Activated naive CD8-positive, alpha-beta T cell treated with anti-CD3 and anti-CD28 coated beads, Interleukin-2, amount 10 ng/mL, durations not matched to agents 7 days and 5 days (primary cell): ENCODE measurements around the gene ARFRP1. TPM values are rescaled to one million over a fixed set of nuclear protein-coding genes. Genes with fewer than 3 reads are reported as not detected.

ENCODE experiments used
- ATAC-seq: fragments of 150-1000 bp; cut with Tn5 transposase; one replicate; pipeline ENCODE4 v1.10.0; 2021; ENCODE audit warnings: low read depth, moderate library complexity
- POLR2A ChIA-PET: fragments of 350-600 bp; sonication (Branson Sonifier 250); formaldehyde crosslinking; loops from one replicate; lab custom pipeline; 2021; ENCODE audit warnings: antibody characterized with exemption; lab: Charles Lee
- DNase-seq: peaks from one replicate; pipeline ENCODE4 v3.0.0; 2021
- H3K27ac Mint-ChIP-seq: one replicate; pipeline ENCODE4 v1.8.0; 2022; ENCODE audit warnings: mild to moderate bottlenecking, mixed read lengths
- H3K27me3 Mint-ChIP-seq: one replicate; pipeline ENCODE4 v1.8.0; 2022; ENCODE audit warnings: mild to moderate bottlenecking, moderate library complexity, mixed read lengths
- H3K36me3 Mint-ChIP-seq: one replicate; pipeline ENCODE4 v1.8.0; 2021; ENCODE audit warnings: mild to moderate bottlenecking, mixed read lengths
- H3K4me1 Mint-ChIP-seq: one replicate; pipeline ENCODE4 v1.8.0; 2021; ENCODE audit warnings: mixed read lengths
- H3K4me3 Mint-ChIP-seq: one replicate; pipeline ENCODE4 v1.8.0; 2022; ENCODE audit warnings: mild to moderate bottlenecking, moderate library complexity, mixed read lengths
- H3K9me3 Mint-ChIP-seq: one replicate; pipeline ENCODE4 v1.8.0; 2021; ENCODE audit warnings: mixed read lengths
- total RNA-seq, 2 experiments: library from RNA; stranded (reverse); gene quantifications; one replicate each; pipeline ENCODE4 v1.2.3, GENCODE V29; 2021

The ARFRP1 gene
- total RNA-seq, 2 experiments from 2014 or later = 68.8 to 73.1 TPM

GRCh38 chr20:63748070-63748933, 40.5 kb upstream of the ARFRP1 start:
- Mint-ChIP-seq H3K4me1 (peaks cover 14% of the 10 kb centered on the region), H3K27me3 (no peaks in the 10 kb centered on the region), H3K4me3 (no peak overlapping the region), H3K36me3 (peaks cover 4% of the 10 kb centered on the region), H3K9me3 (no peaks in the 10 kb centered on the region), H3K27ac (peak overlapping the region; percentile 58)
- ATAC-seq = no peak
- POLR2A ChIA-PET = interaction anchor here (0.9 to 4.2 kb wide), 2 partner anchors 7 to 12 kb away, joined by 3 to 31 read pairs; partner anchors contain the start of gene LIME1
- no peak for DNase-seq

- peaks cover 14% of the 10 kb centered on the region for H3K4me1 Mint-ChIP-seq
- no peaks in the 10 kb centered on the region for H3K9me3 Mint-ChIP-seq
- no peak for ATAC-seq
- POLR2A ChIA-PET = no interaction called here
- H3K27ac Mint-ChIP-seq = no peak overlapping the region
- H3K27me3 Mint-ChIP-seq = no peaks in the 10 kb centered on the region
- H3K36me3 Mint-ChIP-seq = peaks cover 4% of the 10 kb centered on the region
- DNase-seq = no peak
- no peak overlapping the region for H3K4me3 Mint-ChIP-seq
Measured at GRCh38 chr20:63747622-63748069, 39.9 kb upstream of the ARFRP1 start.

- ATAC-seq (no peak), DNase-seq (no peak)
- Mint-ChIP-seq H3K4me3 (no peak overlapping the region), H3K36me3 (peaks cover 4% of the 10 kb centered on the region), H3K9me3 (no peaks in the 10 kb centered on the region), H3K27ac (no peak overlapping the region), H3K4me1 (peaks cover 14% of the 10 kb centered on the region), H3K27me3 (no peaks in the 10 kb centered on the region)
- POLR2A ChIA-PET = no interaction called here
Measured at GRCh38 chr20:63746751-63747315, 39.1 kb upstream of the ARFRP1 start.

GRCh38 chr20:63745961-63746731, 38.4 kb upstream of the ARFRP1 start:
- ATAC-seq (no peak), DNase-seq (no peak)
- Mint-ChIP-seq H3K27me3 (no peaks in the 10 kb centered on the region), H3K27ac (peak overlapping the region; percentile 54), H3K4me1 (peaks cover 12% of the 10 kb centered on the region), H3K36me3 (peaks cover 4% of the 10 kb centered on the region), H3K9me3 (no peaks in the 10 kb centered on the region), H3K4me3 (no peak overlapping the region)
- POLR2A ChIA-PET = interaction anchor here (1.2 to 1.4 kb wide), 2 partner anchors 10 to 38 kb away, joined by 3 to 4 read pairs; partner anchors contain the start of genes ARFRP1, LIME1 and ZGPAT

- ATAC-seq (no peak), DNase-seq (no peak)
- no peaks in the 10 kb centered on the region for H3K9me3 Mint-ChIP-seq
- peak overlapping the region; percentile 54 for H3K27ac Mint-ChIP-seq
- H3K36me3 Mint-ChIP-seq = peaks cover 4% of the 10 kb centered on the region
- no peaks in the 10 kb centered on the region for H3K27me3 Mint-ChIP-seq
- POLR2A ChIA-PET = interaction anchor here (1.2 to 1.4 kb wide), 2 partner anchors 9 to 38 kb away, joined by 3 to 4 read pairs; partner anchors contain the start of genes ARFRP1, LIME1 and ZGPAT
- H3K4me3 Mint-ChIP-seq = no peak overlapping the region
- H3K4me1 Mint-ChIP-seq = peaks cover 5% of the 10 kb centered on the region
Measured at GRCh38 chr20:63745424-63745805, 37.6 kb upstream of the ARFRP1 start.

- peaks cover 4% of the 10 kb centered on the region for H3K4me1 Mint-ChIP-seq
- POLR2A ChIA-PET = interaction anchor here (1.2 to 1.4 kb wide), 2 partner anchors 9 to 37 kb away, joined by 3 to 4 read pairs; partner anchors contain the start of genes ARFRP1, LIME1 and ZGPAT
- H3K27ac Mint-ChIP-seq = peak overlapping the region; percentile 48
- peaks cover 4% of the 10 kb centered on the region for H3K36me3 Mint-ChIP-seq
- ATAC-seq = no peak
- DNase-seq = no peak
- no peaks in the 10 kb centered on the region for H3K27me3 Mint-ChIP-seq
- H3K4me3 Mint-ChIP-seq = no peak overlapping the region
- no peaks in the 10 kb centered on the region for H3K9me3 Mint-ChIP-seq
Measured at GRCh38 chr20:63744574-63745423, 37.0 kb upstream of the ARFRP1 start.

- POLR2A ChIA-PET = no interaction called here
- Mint-ChIP-seq H3K27me3 (no peaks in the 10 kb centered on the region), H3K9me3 (no peaks in the 10 kb centered on the region), H3K4me1 (peaks cover 1% of the 10 kb centered on the region), H3K36me3 (peaks cover 4% of the 10 kb centered on the region), H3K27ac (no peak overlapping the region), H3K4me3 (no peak overlapping the region)
- ATAC-seq (no peak), DNase-seq (no peak)
Measured at GRCh38 chr20:63744158-63744557, 36.4 kb upstream of the ARFRP1 start.

- Mint-ChIP-seq H3K9me3 (no peaks in the 10 kb centered on the region), H3K27ac (no peak overlapping the region), H3K4me3 (no peak overlapping the region), H3K27me3 (no peaks in the 10 kb centered on the region), H3K4me1 (peaks cover 1% of the 10 kb centered on the region), H3K36me3 (peaks cover 4% of the 10 kb centered on the region)
- POLR2A ChIA-PET = interaction anchor here (1.0 to 1.2 kb wide), 2 partner anchors 8 to 121 kb away, joined by 3 read pairs; partner anchors contain the start of gene TPD52L2
- DNase-seq (no peak), ATAC-seq (no peak)
Measured at GRCh38 chr20:63743210-63743970, 35.6 kb upstream of the ARFRP1 start.

- no peaks in the 10 kb centered on the region for H3K27me3 Mint-ChIP-seq
- POLR2A ChIA-PET = interaction anchor here (1.0 to 2.6 kb wide), 4 partner anchors 8 to 122 kb away, joined by 3 to 31 read pairs (median 12); partner anchors contain the start of genes ARFRP1, TPD52L2 and ZGPAT
- peaks cover 4% of the 10 kb centered on the region for H3K36me3 Mint-ChIP-seq
- no peaks in the 10 kb centered on the region for H3K9me3 Mint-ChIP-seq
- ATAC-seq (no peak), DNase-seq (no peak)
- no peak overlapping the region for H3K4me3 Mint-ChIP-seq
- no peak overlapping the region for H3K27ac Mint-ChIP-seq
- H3K4me1 Mint-ChIP-seq = peaks cover 1% of the 10 kb centered on the region
Measured at GRCh38 chr20:63742381-63743024, 34.7 kb upstream of the ARFRP1 start.

- Mint-ChIP-seq H3K4me1 (peaks cover 1% of the 10 kb centered on the region), H3K9me3 (no peaks in the 10 kb centered on the region), H3K27me3 (no peaks in the 10 kb centered on the region), H3K27ac (no peak overlapping the region), H3K4me3 (peak overlapping the region; percentile 70), H3K36me3 (peaks cover 4% of the 10 kb centered on the region)
- no peak for ATAC-seq
- no peak for DNase-seq
- POLR2A ChIA-PET = interaction anchor here (1.4 to 2.6 kb wide), 4 partner anchors 9 to 123 kb away, joined by 3 to 31 read pairs (median 12); partner anchors contain the start of genes ARFRP1, TPD52L2 and ZGPAT
Measured at GRCh38 chr20:63741676-63742380, 34.1 kb upstream of the ARFRP1 start.

- peaks cover 4% of the 10 kb centered on the region for H3K36me3 Mint-ChIP-seq
- POLR2A ChIA-PET = interaction anchor here (1.3 to 2.6 kb wide), 5 partner anchors 9 to 337 kb away, joined by 3 to 31 read pairs (median 4); partner anchors contain the start of genes ARFRP1, TPD52L2 and ZGPAT
- no peaks in the 10 kb centered on the region for H3K9me3 Mint-ChIP-seq
- H3K27me3 Mint-ChIP-seq = no peaks in the 10 kb centered on the region
- DNase-seq = no peak
- peak overlapping the region; percentile 54 for H3K27ac Mint-ChIP-seq
- peaks cover 4% of the 10 kb centered on the region for H3K4me1 Mint-ChIP-seq
- peak overlapping the region; percentile 70 for H3K4me3 Mint-ChIP-seq
- ATAC-seq = no peak
Measured at GRCh38 chr20:63741354-63741675, 33.5 kb upstream of the ARFRP1 start.
